ENCODE results near the gene DLK2.
"Not testable (repeated sequence)": the region's sequence is repeated elsewhere in the genome, so short reads cannot be mapped to it uniquely, and the experiment has no call there.

The DLK2 gene, protein sequence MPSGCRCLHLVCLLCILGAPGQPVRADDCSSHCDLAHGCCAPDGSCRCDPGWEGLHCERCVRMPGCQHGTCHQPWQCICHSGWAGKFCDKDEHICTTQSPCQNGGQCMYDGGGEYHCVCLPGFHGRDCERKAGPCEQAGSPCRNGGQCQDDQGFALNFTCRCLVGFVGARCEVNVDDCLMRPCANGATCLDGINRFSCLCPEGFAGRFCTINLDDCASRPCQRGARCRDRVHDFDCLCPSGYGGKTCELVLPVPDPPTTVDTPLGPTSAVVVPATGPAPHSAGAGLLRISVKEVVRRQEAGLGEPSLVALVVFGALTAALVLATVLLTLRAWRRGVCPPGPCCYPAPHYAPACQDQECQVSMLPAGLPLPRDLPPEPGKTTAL

DNA sequence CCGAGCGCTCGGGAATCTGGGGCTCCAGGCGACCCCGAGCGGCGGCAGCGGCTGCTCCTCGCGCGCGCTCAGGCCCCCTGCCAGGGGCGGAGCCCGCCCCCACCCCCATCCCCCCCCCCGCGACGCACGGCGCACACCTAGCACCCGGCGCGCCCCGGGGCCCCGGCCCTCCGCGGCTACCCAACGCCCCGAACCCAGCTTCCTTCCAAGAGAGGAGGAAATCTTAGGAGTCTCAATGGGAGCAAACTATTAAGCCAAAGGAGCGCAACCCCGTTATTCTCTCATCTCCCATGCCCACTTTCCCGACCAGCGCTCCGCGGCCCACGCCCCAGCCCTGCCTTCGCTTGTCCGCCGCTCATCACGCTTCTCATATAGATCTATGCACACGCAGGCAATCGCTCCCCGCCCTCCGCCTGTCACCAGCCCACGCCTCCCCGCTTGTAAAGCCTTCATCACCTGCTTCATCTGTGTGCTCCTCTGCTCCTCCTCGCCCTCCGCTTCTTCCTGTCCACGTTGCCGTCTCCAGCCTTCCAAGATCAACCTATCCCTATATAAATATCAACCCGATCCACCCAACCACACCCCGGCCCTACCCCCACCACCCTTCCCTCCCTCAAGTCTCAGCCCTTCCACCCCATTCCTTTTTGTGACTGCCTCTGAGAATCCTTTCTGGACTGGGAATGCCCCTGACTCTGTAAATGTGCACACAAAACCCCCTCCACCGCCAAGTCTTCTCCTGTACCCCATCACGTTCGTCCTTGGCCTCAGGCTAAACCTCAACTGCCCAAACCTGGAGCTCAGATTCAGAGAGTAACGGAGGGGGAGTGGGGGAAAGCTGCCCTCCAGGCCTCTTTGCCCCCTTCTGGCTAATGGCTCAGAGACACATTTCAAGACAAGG is at the start of gene DLK2:
TSS of gene DLK2 (minus strand) at position 18 of the 898 bp plus-strand sequence. CDS start 723 bp downstream, outside the sequence.
- peak in 1 of 2 donors; percentile 29 for DNase-seq (ENCODE audit: extremely low read depth in 1 of 2, low read depth in 1 of 2)

DNA sequence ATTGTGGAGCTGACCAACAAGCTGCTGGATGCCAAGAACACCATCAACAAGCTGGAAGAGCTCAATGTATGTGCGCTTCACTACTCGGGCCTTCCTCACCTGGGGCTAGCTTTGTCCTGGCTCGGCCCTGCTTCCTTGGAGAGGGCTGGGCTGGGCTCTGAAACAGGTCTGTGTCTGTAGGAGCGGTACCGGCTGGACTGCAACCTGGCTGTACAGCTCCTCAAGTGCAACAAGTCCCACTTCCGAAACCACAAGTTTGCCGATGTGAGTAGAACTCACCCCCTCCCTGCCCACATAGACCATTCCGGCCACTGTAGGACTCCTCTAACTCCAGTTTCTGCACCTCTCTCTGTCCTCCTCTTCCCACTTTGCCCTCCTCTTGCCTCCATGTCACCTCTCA is 48.1 kb upstream of the DLK2 start:
- DNase-seq (ENCODE audit: extremely low read depth in 1 of 2, low read depth in 1 of 2) = no peak

DNA sequence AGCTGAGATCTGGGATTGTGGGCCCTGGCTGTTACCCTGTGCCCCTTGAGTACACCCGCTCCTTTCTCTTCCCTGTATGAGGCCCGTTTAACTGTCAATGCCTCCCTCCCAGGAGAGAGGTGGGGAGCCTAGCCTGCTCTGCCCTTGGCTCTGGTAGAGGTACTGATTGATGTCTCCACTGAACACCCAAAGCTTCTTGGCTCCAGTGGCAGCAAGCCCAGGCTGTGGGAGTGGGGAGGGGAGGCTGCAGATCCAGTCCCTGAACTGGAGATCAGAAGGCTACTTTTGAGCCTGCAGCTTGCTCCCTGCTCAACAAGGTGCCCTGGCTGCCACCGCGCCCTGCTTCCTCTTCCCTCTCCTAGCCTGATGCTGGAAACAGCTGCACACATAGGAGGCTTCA is 47.3 kb upstream of the DLK2 start:
- no peak for DNase-seq (ENCODE audit: extremely low read depth in 1 of 2, low read depth in 1 of 2)

- no peak for DNase-seq (ENCODE audit: extremely low read depth in 1 of 2, low read depth in 1 of 2)
These were observed 45.6 kb upstream of the DLK2 start for GRCh38 chr6:43500921-43501320.

GRCh38 chr6:43499028-43499815 is 43.9 kb upstream of the DLK2 start:
- no peak for DNase-seq (ENCODE audit: extremely low read depth in 1 of 2, low read depth in 1 of 2)

- DNase-seq (ENCODE audit: extremely low read depth in 1 of 2, low read depth in 1 of 2) = not testable (repeated sequence)
These were observed 42.9 kb upstream of the DLK2 start for GRCh38 chr6:43498291-43498690.

DNA sequence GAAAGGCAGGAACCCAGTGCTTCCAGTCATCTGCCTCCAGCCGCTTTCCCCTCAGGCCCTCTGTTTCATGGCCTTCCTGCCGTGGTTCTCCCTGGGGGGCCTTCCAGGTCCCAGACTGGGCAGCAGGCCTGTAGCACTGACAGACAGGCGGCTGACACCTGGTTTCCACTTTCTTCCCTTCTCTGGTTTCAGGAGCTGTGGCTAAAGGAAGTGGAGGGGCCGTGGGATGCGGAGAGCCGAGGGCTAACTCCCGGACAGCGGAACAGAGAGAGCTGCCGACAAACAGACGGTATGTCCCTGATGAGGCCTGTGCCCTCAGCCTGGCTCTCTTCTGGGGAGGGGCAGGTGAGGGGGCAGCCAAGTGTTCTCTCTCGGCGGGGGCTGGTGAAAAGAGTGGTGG is 42.3 kb upstream of the DLK2 start:
- DNase-seq (ENCODE audit: extremely low read depth in 1 of 2, low read depth in 1 of 2) = no peak

- no peak for DNase-seq (ENCODE audit: extremely low read depth in 1 of 2, low read depth in 1 of 2)
These were observed 41.7 kb upstream of the DLK2 start for GRCh38 chr6:43497129-43497396.

DNA sequence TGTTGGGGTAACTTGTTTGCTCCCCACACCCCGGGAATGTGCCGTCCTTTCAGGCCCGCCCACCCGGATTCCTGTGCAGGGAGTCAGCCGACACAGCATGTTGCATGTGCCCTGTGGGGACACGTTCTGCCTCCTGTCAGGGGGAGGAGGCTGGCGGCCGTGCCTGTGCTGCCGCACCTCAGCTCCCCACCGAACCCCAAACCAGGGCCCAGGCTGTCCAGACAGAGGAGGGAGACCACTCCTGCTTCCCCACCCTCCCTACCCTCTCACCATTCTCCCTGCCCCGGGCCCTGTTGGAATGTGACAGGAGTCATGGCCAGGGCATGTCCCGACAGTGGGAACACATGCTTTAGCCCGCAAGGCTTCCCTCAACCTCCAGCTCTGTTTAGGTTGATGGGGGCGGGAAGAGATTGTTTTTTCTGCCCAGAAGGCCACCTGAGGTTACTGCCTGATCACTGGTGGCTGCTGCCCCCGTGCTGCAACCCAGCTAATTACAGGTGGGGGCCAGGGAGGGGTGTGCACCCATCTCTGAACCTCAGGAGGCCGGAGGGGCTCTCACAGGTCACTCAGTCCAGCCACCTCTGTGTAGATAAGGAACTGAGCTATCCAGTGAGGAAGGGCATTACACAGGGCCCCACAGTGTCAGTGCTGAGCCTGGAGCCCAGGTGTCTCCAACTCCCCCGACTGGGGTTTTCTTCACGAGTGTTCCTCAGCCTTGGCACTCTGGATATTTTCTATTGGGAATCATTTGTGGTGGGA is 41.2 kb upstream of the DLK2 start:
- no peak for DNase-seq (ENCODE audit: extremely low read depth in 1 of 2, low read depth in 1 of 2)

DNA sequence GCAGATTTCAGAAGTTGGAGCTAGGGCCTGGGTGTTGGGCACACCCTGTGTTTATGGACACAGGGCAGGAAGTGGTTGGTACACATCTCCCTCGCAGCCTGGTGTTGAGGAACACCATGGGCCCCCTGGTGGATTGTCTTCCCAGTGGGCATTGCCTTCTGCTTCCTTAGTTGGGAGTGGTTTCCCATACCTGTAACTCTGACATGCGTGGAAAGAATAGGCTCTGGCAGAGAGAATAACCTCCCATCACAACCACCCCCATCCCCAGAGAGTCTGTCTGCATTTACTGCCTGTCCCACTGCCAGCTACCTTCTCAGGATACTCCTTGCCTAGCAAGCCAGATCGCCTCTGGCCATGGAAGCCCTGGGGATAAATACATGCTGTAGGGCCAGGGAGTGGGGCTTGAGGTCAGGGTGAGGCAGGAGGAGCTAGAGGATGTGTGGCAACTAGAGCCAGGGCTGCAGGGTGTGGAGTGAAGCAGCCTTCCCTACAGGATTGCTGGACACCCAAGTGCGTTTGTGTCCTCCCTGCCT is 40.1 kb upstream of the DLK2 start:
- no peak for DNase-seq (ENCODE audit: extremely low read depth in 1 of 2, low read depth in 1 of 2)

DNA sequence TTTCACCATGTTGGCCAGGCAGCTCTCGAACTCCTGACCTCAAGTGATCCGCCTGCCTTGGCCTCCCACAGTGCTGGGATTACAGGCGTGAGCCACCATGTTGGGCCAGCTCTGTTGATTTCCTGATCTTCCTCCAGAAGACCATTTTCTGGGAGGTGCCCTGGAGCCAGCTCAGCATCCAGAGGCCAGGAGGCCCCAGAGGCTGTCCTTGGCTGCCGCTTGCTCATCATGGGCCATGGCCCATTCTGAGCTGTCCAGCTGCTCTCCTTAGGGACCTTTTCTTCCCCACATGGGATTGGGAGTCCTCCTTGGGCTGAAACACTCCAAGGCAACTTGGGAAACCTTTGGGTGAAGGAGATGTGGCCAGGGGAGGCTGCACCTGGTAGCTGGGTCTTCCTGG is 39.4 kb upstream of the DLK2 start:
- DNase-seq (ENCODE audit: extremely low read depth in 1 of 2, low read depth in 1 of 2) = no peak

DNA sequence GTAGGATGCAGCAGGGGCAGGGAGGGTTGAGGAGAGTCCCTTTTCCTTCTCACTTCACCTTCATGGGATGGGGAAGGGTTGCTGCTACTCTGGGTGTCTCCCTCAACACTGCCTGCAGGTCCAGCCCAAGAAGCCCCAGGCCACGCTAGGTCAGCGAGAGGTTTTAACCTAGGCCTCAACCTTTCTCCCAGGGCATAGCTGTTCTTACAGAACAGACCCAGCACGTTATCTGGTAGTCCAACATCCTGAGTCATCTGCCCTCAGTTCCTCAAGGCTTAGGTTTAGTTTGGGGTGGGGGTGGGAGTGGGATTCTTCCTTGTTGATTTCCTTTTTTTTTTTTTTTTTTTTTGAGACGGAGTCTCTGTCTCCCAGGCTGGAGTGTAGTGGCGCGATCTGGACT is 39.0 kb upstream of the DLK2 start:
- DNase-seq (ENCODE audit: extremely low read depth in 1 of 2, low read depth in 1 of 2) = no peak

DNA sequence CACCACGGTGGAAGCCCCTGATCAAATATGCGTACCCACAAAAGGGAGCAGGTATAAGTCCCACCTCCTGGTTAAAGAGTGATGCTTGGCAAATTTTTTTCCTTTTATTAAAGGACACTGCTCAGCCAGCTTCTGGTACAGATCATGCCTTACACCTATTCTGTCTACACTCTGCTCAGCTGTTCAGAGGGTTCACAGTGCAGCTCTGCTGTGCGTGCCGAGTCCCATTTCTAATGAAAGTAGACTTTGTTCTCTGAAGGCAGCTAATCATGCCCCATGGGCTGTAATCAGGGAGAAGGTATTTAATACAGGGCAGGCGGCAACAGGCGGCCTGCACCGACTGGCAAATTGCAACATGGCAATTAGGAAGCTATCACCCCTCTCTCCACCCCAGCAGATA is 38.5 kb upstream of the DLK2 start:
- no peak for DNase-seq (ENCODE audit: extremely low read depth in 1 of 2, low read depth in 1 of 2)

- DNase-seq (ENCODE audit: extremely low read depth in 1 of 2, low read depth in 1 of 2) = no peak
These were observed 37.9 kb upstream of the DLK2 start for GRCh38 chr6:43493230-43493629.

GRCh38 chr6:43492673-43493072 is 37.3 kb upstream of the DLK2 start:
- DNase-seq (ENCODE audit: extremely low read depth in 1 of 2, low read depth in 1 of 2) = no peak

DNA sequence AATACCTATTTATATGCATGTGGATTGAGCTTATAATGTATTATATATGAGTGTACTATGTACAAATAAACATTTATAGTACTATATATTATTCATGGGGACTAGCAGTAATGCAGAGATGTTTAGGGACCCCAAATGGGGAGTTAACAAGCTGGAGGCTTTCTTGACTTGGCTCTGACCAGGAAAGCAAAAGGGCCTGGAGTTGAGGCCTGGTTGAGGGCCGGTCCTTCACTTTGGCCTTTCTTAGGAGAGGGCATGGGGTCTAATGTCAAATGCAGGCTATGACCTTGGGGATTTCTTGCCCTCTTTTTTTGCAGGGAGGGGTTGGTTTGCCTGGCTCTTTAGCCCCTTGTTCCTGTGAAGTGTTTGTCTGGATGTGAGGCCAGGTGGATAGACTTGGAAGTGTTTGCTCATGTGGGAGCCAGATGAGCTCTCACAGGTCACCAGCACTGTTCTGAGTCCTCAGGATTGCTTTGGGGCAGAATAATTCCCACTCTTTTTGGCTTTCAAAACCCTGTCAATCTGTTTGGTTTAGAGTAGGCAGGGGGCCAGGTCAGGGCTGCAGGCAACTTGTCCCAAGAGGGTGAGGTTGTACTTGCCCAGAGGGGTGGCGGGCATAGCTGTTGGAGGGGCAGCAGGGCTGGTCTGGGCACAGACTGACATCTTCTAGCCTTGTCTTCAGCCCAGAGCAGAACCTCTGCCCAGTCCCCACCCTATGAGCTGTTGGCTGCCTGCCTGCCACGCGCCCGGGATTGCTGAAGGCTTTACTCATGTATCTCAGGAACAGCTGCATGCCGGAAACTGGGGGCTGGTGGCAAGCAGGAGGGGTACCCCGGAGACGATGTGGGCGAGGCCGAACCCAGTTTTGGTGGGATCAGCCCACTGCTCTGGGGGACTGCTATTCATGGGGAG is 36.7 kb upstream of the DLK2 start:
- DNase-seq (ENCODE audit: extremely low read depth in 1 of 2, low read depth in 1 of 2) = no peak

GRCh38 chr6:43490523-43490939 is 35.2 kb upstream of the DLK2 start:
- no peak for DNase-seq (ENCODE audit: extremely low read depth in 1 of 2, low read depth in 1 of 2)

- DNase-seq (ENCODE audit: extremely low read depth in 1 of 2, low read depth in 1 of 2) = no peak
These were observed 34.1 kb upstream of the DLK2 start for GRCh38 chr6:43489277-43490072.
